Spleen (tissue), 7 donors: ENCODE results near the gene ZNF337.
"Not testable (repeated sequence)": the region's sequence is repeated elsewhere in the genome, so short reads cannot be mapped to it uniquely, and the experiment has no call there.

Experiments
- CTCF ChIP-seq, 11 experiments: fragments of 200-600 bp in 7 of 11; fragments of 450-650 bp in 4 of 11; sonication (generic) in 4 of 11; IDR thresholded peaks in 8 of 11; conservative IDR thresholded peaks in 3 of 11; 1 replicate in 7 of 11; 2 replicates in 4 of 11; pipeline versions ENCODE4 v1.4.0 to v1.8.0; 2016 to 2021; ENCODE audit warnings: antibody characterized with exemption in 11 of 11, inconsistent platforms in 4 of 11, mild to moderate bottlenecking in 1 of 11
- POLR2A ChIP-seq, 3 donors: fragments of 450-650 bp; IDR thresholded peaks; one replicate each; pipeline ENCODE4 v1.5.1; 2017; ENCODE audit warnings: antibody characterized with exemption in 3 of 3, mild to moderate bottlenecking in 1 of 3
- donor health status: DM: no; HTN: no; CAD: no; lungs with moderate emphysema.
- donor health status: DM: no; HTN: no; CAD: no.
- donor health status: DM: no; HTN: no; CAD: no.

GRCh38 chr20:25683826-25684225, 12.8 kb downstream of the ZNF337 start:
- not testable (repeated sequence) for TF ChIP-seq POLR2A (IDR thresholded peaks at IDR 0.05); CTCF (IDR thresholded peaks at IDR 0.05 in 8 of 11, conservative IDR thresholded peaks at IDR 0.05 in 3 of 11)
